T-helper 1 cell treated with Interleukin-12 subunit alpha and Interleukin-12 subunit beta and Interleukin-4 antibody, amounts not matched to agents 30 ng/mL and 1 ng/mL, for 36 hours (primary cell): ENCODE results near the gene PPP2R3A. TPM values are rescaled to one million over a fixed set of nuclear protein-coding genes. Genes with fewer than 3 reads are reported as not detected.

ENCODE experiments used
- intact Hi-C: fragments of 100-400 bp; cut with micrococcal nuclease; formaldehyde crosslinking; loops from one replicate; pipeline ENCODE4 v1.15.1; 2024
- total RNA-seq: library from RNA; stranded (reverse); gene quantifications from 2 replicates; pipeline ENCODE4 v1.2.3, GENCODE V29; 2022

PPP2R3A gene
- total RNA-seq, 1 donor from 2014 or later = not detected

DNA sequence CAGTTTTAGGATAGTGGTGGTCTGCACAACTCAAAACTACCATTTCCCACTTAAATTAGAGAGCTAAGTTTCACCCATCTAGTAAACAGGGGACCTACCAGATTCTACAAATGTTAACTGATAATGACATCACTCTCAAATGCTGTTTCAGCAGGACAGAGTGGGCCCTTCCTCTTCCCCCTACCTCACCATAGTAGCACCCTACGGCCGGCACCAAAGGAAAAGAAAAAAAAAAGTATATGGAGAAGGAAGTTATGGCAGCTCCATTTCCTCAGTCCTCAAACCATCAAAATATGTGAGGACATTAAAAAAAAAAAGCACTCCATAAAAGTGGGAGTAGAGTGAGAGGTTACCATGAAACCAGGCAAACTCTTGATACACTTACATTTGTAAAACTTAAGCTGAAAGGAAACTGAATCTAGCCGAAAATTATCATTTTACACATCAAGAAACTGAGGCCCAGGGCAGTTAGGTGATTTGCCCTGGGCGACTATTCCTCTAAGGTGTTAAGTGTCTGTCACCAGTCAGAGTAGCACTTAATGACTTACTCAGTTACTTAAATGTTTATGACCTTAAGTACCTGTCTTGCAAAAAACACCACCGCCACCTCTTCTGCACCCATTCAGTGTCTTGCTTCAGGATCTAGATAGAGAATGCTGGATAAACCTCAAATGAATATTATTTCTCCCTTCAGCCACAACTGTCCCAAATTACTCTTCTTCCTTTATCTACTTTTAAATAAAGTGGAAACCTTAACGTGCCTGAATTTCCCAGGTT, 227.9 kb downstream of the PPP2R3A start:
- intact Hi-C loops = loop anchor here (2.0 to 10.0 kb wide), 3 partner anchors 45 to 1994 kb away; partner anchors contain the start of genes ARMC8 and EPHB1

DNA sequence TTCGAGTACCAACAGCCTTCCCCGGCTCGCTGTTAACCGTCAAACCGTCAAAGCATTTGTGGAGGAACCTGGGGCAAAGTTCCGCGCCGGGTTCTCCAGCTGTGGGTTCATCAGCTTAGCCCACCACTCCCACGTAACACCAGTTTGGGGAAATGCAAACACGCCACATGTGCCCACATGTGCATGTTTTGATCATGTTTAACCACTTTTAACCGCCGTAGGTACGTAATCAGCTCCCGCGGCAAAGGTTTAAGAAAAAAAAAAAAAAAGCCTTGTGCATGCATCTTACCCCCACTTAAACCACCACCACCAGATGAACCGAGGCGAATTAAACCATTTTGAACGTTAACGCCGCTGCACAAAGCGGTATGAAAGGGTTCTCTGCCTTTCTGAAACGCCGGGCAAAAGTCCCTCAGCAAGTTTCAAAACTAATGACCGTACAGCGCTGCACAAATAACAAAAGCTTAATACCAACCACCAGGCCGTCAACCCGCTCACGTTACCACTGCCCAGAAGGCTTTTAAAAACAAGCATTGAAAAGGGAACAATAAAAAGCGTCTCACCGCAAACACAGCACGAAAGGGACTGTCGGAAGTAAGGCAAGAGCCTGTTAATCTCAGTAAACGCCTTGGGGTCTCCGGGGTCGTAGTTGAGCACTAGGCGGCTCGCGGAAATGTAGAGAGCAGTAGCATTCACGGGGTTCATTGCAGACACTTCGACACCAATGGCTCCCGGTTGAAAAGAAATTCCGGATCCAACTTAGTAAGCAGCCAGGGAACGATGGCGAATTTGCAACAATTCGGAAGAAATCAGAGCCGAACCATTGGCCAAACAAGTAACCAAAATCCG, 229.1 kb downstream of the PPP2R3A start:
- intact Hi-C loops = loop anchor here (5.0 to 10.0 kb wide), 2 partner anchors 1400 to 1993 kb away; partner anchors contain the start of genes ARMC8 and EPHB1

DNA sequence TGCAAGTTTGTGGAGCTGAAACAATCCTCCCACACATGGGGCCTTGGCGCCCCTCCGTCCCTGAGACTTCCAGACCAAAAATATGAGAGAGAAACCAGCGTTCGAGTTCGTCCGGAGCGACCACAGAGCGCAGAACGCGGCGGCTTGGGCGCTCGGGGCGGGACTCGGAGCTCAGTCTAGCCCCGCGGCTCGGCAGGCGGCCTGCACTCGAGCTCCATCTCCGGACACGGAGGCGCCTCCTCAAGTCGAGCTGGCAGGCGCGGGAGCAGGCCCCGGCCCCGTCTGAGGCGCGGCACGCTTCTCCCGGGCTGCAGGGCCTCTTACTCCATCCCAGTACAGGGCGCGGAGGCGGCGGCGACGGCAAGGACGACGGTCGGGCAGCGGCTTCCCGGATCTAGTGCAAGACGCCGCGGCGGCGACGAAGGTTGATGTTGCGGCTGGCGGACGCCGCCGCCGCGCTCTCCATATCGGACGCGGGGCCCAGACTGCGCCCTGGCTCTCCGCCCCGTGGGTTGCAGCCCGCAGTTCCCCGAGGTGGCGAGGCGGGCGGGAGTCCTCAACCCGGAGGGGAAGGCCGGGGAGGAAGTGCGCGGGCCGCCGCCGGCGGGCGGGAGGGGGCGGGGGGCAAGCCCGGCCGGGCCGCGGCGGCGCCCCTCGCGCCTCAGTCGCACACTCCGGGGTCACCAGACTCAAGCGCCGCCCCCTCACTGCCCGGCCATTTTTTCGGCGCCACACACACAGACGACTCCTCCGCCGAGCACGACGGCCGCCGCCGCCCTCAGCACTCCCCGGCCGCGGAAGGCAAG, 229.9 kb downstream of the PPP2R3A start:
- intact Hi-C loops = loop anchor here (1.0 to 10.0 kb wide), 9 partner anchors 55 to 1709 kb away; partner anchors contain the start of genes CEP63, EPHB1, NCK1 and PCCB

DNA sequence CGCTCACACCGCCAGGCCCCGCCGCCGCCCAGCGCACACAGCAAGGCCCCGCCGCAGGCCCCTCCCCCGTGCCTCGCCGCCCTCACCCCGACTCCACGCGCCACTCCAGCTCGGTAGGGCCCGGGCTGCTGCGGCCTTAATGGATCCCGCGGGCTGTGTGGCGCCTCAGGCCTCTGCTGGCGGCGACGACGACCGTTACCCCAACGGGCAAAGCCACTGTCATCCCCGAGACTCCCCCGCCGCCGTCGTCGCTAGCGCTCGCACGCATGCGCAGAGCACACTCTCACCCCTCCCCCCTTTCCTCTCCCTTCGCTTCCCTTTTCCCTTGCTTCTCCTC, 230.5 kb downstream of the PPP2R3A start, which contains the start of gene MSL2:
Gene MSL2 (minus strand): TSS at position 272 of the 337 bp plus-strand sequence. CDS start 1,222 bp downstream, outside the sequence.
- intact Hi-C loops = loop anchor here (1.0 to 10.0 kb wide), 9 partner anchors 54 to 1710 kb away; partner anchors contain the start of genes CEP63, EPHB1, NCK1 and PCCB

DNA sequence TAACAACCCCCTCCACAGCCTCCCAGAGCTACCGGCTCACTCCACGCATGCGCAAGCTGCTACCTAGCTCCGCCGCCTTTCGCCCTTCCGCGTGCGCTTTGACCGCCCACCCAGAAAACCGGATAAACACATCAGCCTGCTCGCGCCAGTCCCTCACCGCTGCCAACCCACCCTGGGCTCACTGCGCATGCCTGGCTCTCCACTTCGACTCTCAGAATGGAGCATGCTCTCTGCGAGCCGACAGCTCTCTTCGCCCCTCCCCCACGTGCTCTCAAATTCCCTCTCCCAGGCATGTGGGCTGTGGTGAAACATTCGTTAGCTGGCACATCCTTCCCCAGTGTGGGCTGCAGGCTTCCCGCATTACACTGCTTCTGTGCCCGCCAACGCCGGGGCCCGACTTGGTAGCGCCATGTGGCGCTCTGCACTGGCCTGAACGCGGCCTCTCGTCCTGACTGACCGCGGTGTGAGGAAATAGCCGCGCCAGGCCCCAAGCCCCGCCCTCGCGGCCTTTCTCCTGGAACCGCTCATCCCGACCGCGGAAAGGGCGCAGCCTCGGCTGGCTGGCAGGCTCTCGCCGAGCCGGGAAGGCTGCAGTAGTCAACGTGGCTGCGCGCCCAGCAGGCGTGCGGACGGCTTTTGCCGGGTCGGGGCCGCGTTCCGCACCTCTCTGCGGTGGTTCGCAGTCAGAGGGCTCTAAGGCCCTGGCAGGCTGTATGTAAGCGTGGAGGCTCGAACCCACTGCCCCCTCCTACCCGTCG, 231.1 kb downstream of the PPP2R3A start:
- intact Hi-C loops = loop anchor here (1.0 to 10.0 kb wide), 9 partner anchors 54 to 1710 kb away; partner anchors contain the start of genes CEP63, EPHB1, NCK1 and PCCB

DNA sequence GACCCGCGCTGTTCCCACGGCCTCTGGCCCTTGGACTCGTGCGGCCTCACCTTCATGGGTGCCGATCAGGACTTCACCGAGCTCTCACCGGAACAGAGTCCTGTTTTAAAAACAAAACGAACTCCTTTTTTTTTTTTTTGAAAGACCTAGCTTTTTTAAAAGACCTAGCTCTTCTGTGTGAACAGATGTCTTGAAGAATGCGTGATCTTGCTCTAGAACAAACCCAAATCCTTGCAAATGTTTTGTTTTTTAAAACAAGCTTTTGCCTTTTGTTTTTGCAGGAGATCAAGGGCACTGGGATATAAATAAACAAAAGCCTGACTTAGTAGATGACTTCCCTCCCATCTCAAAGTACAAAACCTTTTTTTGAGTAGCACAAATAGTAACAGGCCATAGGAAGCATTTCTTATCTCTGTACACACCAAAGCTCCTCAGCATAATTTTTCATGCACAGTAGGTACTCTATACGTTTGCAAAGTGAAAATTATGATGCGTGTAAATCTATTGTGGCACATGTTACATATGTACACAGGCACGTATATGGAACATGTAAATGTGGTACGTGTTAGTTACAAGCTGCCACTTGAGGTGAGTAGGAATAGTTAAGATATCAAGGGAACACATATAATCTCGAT, 231.7 kb downstream of the PPP2R3A start:
- intact Hi-C loops = loop anchor here (2.0 to 10.0 kb wide), 3 partner anchors 156 to 1402 kb away; partner anchors contain the start of gene EPHB1

Other genes with a start within 250 kb of the PPP2R3A start
- gene MSL2, start 230.6 kb downstream of the PPP2R3A start, total RNA-seq = 52.7 and 59.6 TPM in 2 replicates